Liver (tissue), 3 donors: ENCODE data around the gene PTPRC.

Source experiments
- ATF3 ChIP-seq: IDR thresholded peaks from 2 replicates; pipeline ENCODE4 v1.6.1; 2016; ENCODE audit warnings: antibody characterized with exemption
- CTCF ChIP-seq: fragments of 150-350 bp; IDR thresholded peaks from 2 replicates; pipeline ENCODE4 v1.5.1; 2017; ENCODE audit warnings: improper control_type of control experiment, low read depth, low read length; ENCODE audit not compliant: missing input control
- MAX ChIP-seq: IDR thresholded peaks from 2 replicates; pipeline ENCODE4 v1.6.1; 2016; ENCODE audit warnings: antibody characterized with exemption
- RAD21 ChIP-seq, 2 donors: IDR thresholded peaks; 2 replicates each; pipeline ENCODE4 v1.6.1; 2016; ENCODE audit warnings: antibody characterized with exemption in 2 of 2, mild to moderate bottlenecking in 2 of 2
- ZBTB33 ChIP-seq: IDR thresholded peaks from 2 replicates; pipeline ENCODE4 v1.6.1; 2016; ENCODE audit warnings: antibody characterized with exemption
- TF ChIP-seq, protein P1 (sequence below): IDR thresholded peaks from 2 replicates; pipeline ENCODE4 v1.6.1; 2016; ENCODE audit warnings: antibody characterized with exemption, mild to moderate bottlenecking
- donor health status: healthy.
- donor health status: healthy.

GRCh38 chr1:198714271-198714670 lies 75.4 kb downstream of the PTPRC start:
- TF ChIP-seq CTCF (no peak), ATF3 (no peak), ZBTB33 (no peak), RAD21 (IDR thresholded peaks at IDR 0.05) (no peak), MAX (no peak)
- TF ChIP-seq, protein P1, sequence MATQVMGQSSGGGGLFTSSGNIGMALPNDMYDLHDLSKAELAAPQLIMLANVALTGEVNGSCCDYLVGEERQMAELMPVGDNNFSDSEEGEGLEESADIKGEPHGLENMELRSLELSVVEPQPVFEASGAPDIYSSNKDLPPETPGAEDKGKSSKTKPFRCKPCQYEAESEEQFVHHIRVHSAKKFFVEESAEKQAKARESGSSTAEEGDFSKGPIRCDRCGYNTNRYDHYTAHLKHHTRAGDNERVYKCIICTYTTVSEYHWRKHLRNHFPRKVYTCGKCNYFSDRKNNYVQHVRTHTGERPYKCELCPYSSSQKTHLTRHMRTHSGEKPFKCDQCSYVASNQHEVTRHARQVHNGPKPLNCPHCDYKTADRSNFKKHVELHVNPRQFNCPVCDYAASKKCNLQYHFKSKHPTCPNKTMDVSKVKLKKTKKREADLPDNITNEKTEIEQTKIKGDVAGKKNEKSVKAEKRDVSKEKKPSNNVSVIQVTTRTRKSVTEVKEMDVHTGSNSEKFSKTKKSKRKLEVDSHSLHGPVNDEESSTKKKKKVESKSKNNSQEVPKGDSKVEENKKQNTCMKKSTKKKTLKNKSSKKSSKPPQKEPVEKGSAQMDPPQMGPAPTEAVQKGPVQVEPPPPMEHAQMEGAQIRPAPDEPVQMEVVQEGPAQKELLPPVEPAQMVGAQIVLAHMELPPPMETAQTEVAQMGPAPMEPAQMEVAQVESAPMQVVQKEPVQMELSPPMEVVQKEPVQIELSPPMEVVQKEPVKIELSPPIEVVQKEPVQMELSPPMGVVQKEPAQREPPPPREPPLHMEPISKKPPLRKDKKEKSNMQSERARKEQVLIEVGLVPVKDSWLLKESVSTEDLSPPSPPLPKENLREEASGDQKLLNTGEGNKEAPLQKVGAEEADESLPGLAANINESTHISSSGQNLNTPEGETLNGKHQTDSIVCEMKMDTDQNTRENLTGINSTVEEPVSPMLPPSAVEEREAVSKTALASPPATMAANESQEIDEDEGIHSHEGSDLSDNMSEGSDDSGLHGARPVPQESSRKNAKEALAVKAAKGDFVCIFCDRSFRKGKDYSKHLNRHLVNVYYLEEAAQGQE, result no peak
